Endothelial cell (in vitro differentiated cells): ENCODE results near the gene P2RX5. TPM values are rescaled to one million over a fixed set of nuclear protein-coding genes. Genes with fewer than 3 reads are reported as not detected.
A peak's percentile ranks its signal among the peaks of the same experiment; 100 is the strongest.

Source experiments
- DNase-seq: peaks from one replicate; pipeline ENCODE4 v3.0.0; 2021; ENCODE audit warnings: low spot score
- H3K27ac Mint-ChIP-seq: one replicate; pipeline ENCODE4 v1.8.0; 2021; ENCODE audit warnings: mixed read lengths, inconsistent platforms; ENCODE audit not compliant: unreplicated experiment
- H3K27me3 Mint-ChIP-seq: one replicate; pipeline ENCODE4 v1.8.0; 2021; ENCODE audit warnings: mild to moderate bottlenecking, moderate library complexity, mixed read lengths, inconsistent platforms; ENCODE audit not compliant: unreplicated experiment
- H3K36me3 Mint-ChIP-seq: one replicate; pipeline ENCODE4 v1.8.0; 2021; ENCODE audit warnings: mild to moderate bottlenecking, low read depth, mixed read lengths, inconsistent platforms; ENCODE audit not compliant: unreplicated experiment
- H3K4me1 Mint-ChIP-seq: one replicate; pipeline ENCODE4 v1.8.0; 2021; ENCODE audit warnings: mild to moderate bottlenecking, mixed read lengths, inconsistent platforms; ENCODE audit not compliant: unreplicated experiment
- H3K4me3 Mint-ChIP-seq: one replicate; pipeline ENCODE4 v1.8.0; 2021; ENCODE audit warnings: mild to moderate bottlenecking, mixed read lengths, inconsistent platforms; ENCODE audit not compliant: unreplicated experiment
- H3K9me3 Mint-ChIP-seq: one replicate; pipeline ENCODE4 v1.8.0; 2021; ENCODE audit warnings: mixed read lengths, inconsistent platforms; ENCODE audit not compliant: unreplicated experiment
- total RNA-seq: library from RNA; stranded (reverse); fragmentation: NEBNext Ultra II Directional; extraction: Animal tissue kit (Norgen Biotek cat#: 25700); gene quantifications from one replicate; pipeline ENCODE4 v1.2.1, GENCODE V29; 2021; ENCODE audit not compliant: unreplicated experiment
- TF ChIP-seq, protein P1 (sequence below): fragments of 200-600 bp; sonication (generic); IDR thresholded peaks from one replicate; pipeline ENCODE4 v1.5.0; 2021; ENCODE audit warnings: antibody characterized with exemption; ENCODE audit not compliant: unreplicated experiment

P2RX5 gene
- total RNA-seq, 1 donor from 2014 or later: 0.36 TPM

DNA sequence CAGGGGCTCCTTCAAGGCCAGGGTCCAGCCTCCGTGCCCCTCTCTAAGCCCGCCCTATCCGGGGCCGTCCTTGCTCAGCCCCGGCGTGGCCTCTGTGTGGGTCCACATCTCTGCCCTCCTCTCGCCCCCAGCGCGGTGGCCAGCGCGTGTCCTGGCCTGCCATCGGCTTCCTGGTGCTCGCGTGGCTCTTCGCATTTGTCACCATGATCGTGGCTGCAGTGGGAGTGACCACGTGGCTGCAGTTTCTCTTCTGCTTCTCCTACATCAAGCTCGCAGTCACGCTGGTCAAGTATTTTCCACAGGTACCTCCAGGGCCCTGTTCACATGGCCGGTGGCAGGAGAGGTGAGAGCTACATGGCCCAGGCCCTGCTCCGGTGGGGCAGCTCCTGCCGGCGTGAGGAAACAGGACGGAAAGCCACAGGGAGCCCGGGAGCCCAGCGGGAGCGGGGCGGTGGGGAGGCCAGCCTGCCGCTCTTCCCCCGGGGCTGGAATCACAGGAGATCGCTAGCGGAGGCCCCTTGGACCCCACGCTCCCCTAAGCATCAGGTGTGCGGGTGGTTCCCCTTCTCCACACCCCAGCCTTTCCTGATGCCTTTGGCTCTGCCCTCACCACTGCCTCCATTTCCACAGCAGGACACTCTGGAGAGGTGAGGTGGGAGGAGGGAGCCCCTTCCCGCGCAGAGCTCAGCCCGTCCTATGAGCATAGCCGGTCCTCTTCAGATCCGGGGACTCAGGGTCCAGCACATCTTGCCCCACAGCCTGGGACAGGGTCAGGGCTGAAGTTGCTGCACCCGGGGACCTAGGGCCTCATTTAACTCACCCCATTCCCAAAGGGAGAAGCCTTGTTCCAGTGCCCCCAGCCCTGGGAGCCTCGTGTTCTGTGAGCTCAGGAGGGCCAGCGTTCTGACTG, 37.8 kb downstream of the P2RX5 start:
- no peak for DNase-seq
- no peak overlapping the region for H3K4me3 Mint-ChIP-seq
- TF ChIP-seq, protein P1, sequence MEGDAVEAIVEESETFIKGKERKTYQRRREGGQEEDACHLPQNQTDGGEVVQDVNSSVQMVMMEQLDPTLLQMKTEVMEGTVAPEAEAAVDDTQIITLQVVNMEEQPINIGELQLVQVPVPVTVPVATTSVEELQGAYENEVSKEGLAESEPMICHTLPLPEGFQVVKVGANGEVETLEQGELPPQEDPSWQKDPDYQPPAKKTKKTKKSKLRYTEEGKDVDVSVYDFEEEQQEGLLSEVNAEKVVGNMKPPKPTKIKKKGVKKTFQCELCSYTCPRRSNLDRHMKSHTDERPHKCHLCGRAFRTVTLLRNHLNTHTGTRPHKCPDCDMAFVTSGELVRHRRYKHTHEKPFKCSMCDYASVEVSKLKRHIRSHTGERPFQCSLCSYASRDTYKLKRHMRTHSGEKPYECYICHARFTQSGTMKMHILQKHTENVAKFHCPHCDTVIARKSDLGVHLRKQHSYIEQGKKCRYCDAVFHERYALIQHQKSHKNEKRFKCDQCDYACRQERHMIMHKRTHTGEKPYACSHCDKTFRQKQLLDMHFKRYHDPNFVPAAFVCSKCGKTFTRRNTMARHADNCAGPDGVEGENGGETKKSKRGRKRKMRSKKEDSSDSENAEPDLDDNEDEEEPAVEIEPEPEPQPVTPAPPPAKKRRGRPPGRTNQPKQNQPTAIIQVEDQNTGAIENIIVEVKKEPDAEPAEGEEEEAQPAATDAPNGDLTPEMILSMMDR: no peak
- no peaks in the 10 kb centered on the region for H3K9me3 Mint-ChIP-seq
- no peak overlapping the region for H3K27ac Mint-ChIP-seq
- peaks cover 4% of the 10 kb centered on the region for H3K36me3 Mint-ChIP-seq
- peaks cover 8% of the 10 kb centered on the region for H3K27me3 Mint-ChIP-seq
- no peaks in the 10 kb centered on the region for H3K4me1 Mint-ChIP-seq

DNA sequence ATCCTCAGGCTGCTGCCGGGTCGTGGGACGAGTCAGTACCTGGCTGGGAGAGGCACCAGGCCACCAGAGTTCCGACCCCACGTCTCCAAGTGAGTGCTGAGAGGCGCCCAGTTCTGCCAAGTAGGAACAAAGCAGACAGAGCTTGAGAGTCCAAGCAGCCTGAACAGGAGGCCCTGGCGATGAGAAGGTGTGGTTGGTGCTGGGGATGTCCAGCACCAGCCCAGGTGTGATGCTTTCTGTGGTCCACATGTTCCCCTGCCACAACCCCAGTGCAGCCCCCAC, 38.4 kb downstream of the P2RX5 start:
- H3K9me3 Mint-ChIP-seq: no peaks in the 10 kb centered on the region
- H3K27ac Mint-ChIP-seq: no peak overlapping the region
- H3K4me3 Mint-ChIP-seq: no peak overlapping the region
- no peaks in the 10 kb centered on the region for H3K4me1 Mint-ChIP-seq
- peaks cover 8% of the 10 kb centered on the region for H3K27me3 Mint-ChIP-seq
- TF ChIP-seq, protein P1: no peak
- no peaks in the 10 kb centered on the region for H3K36me3 Mint-ChIP-seq
- DNase-seq: no peak

DNA sequence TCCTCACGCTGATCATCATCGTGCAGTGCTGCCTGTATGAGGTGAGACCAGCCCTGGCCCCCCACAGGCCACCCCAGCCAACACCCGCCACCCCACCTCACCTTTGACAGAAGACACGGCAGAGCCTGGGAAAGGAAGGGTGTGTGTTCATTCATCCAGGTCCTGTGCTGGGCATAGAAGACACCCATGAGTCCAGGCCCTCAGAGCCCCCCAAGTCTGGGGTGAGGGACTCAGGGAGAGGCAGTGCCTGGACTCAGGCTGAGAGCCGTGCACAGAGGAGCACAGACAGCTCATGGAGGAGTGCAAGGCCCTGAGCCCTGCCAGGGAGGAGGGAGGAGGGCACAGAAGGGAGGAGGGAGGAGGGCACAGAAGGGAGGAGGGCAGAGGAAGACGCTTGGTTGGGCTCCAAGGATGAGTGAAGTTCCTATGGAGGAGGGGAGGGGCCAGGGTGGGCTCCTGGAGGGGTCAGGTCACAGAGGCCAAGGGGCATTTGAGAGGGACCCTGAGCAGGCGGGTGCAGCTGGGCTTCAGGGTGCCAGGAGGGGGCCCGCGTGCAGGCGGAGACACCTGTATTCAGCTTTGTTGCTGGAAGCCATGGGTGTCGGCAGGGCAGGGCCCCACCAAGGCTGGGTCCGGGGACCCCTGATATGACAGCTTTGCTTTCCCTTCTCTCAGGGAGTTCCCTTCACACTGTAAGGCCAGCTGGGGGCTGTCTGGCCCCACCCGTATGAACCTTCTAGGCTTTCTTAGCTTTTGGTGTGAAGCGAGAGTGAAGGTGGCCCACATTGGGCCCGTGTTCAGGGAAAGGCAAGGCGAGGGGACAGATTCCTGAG, 39.0 kb downstream of the P2RX5 start:
- no peaks in the 10 kb centered on the region for H3K4me1 Mint-ChIP-seq
- H3K27ac Mint-ChIP-seq: no peak overlapping the region
- DNase-seq: no peak
- H3K9me3 Mint-ChIP-seq: no peaks in the 10 kb centered on the region
- TF ChIP-seq, protein P1: no peak
- no peak overlapping the region for H3K4me3 Mint-ChIP-seq
- H3K36me3 Mint-ChIP-seq: no peaks in the 10 kb centered on the region
- H3K27me3 Mint-ChIP-seq: peaks cover 6% of the 10 kb centered on the region

DNA sequence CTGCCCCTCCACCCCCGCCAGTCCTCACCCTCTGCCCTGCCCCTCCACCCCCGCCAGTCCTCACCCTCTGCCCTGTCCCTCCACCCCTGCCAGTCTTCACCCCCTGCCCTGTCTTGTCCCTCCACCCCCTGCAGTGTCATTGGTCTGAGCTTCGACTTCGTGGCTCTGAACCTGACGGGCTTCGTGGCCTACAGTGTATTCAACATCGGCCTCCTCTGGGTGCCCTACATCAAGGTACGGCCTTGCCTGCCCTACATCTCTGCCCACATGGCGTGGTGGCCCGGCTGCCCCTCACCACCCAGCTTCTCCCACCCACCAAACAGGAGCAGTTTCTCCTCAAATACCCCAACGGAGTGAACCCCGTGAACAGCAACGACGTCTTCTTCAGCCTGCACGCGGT, 39.6 kb downstream of the P2RX5 start:
- H3K4me1 Mint-ChIP-seq: no peaks in the 10 kb centered on the region
- no peaks in the 10 kb centered on the region for H3K36me3 Mint-ChIP-seq
- H3K4me3 Mint-ChIP-seq: no peak overlapping the region
- peak overlapping the region; percentile 52 for H3K27ac Mint-ChIP-seq
- H3K27me3 Mint-ChIP-seq: peaks cover 6% of the 10 kb centered on the region
- TF ChIP-seq, protein P1: no peak
- no peaks in the 10 kb centered on the region for H3K9me3 Mint-ChIP-seq
- no peak for DNase-seq

DNA sequence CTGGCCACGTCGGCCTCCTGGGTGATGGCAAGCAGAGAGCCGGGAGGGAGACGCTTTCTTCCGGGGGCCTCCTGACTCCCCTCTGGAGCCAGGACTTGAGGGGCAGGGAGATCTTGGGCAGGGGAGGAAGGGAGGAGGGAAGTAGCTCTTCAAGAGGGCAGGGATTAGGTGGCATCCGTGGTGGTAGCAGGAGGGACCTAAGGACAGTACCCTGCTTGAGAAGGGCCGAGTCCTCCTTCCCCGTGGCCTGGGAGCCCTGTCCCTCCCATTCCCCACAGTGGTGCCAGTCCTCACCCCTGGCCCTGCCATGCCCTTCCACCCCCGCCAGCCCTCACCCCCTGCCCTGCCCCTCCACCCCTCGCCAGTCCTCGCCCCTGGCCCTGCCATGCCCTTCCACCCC, 40.2 kb downstream of the P2RX5 start:
- Mint-ChIP-seq H3K27ac (peak overlapping the region; percentile 52), H3K4me3 (no peak overlapping the region), H3K9me3 (no peaks in the 10 kb centered on the region), H3K36me3 (no peaks in the 10 kb centered on the region), H3K27me3 (peaks cover 3% of the 10 kb centered on the region), H3K4me1 (no peaks in the 10 kb centered on the region)
- DNase-seq: no peak
- TF ChIP-seq, protein P1: no peak
